Stimulated activated CD8-positive, alpha-beta memory T cell treated with anti-CD3 and anti-CD28 coated beads, Interleukin-12 subunit alpha, Interleukin-12 subunit beta, amount 100 ng/mL, for 1 hour (primary cell): Measurements from ENCODE around the gene HS3ST3A1.

ENCODE experiments used
- DNase-seq: peaks from one replicate; pipeline ENCODE4 v3.0.0-alpha.2; 2020; ENCODE audit warnings: low read depth

Gene HS3ST3A1

GRCh38 chr17:13491916-13492736 is 109.6 kb downstream of the HS3ST3A1 start:
- no peak for DNase-seq

DNA sequence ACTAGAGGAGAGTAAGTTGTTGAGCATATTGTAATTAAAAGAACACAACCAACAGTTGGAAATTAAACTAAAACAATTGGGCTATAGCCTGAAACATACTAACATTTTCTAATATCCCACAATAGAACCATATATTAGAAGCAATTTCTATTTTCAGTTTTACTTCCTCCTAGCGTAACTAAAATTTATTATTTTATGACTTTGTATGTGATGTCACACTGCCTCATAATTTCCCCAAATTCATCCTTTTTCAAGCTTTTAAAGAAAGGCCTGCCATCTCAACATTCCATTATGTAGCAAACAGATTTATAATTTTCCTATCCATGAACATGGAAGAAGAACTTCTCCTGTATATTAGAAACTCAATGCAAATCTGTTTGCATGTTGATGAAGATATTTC is 110.2 kb downstream of the HS3ST3A1 start:
- DNase-seq = no peak

GRCh38 chr17:13490906-13491482 is 110.7 kb downstream of the HS3ST3A1 start:
- DNase-seq = no peak

DNA sequence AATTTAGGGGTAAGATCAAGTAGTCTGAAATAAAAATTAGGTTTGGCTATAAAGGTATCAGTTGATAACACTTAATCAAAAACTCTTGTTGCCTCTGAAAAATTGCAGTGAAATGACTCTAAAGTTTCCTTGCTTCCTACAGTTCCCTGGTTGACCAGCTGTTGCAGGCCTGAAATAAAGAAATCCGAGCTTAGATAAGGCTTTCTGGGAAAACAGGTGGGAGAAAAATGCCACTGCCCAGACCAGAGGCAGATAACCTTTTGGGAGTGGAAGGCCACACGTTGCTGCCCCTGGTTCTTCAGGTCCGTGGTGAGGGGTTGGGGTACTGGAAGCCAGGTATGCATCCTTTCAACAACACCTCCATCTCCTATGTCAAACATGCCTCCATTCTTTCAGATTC is 111.3 kb downstream of the HS3ST3A1 start:
- DNase-seq = no peak

- no peak for DNase-seq
Measured at GRCh38 chr17:13485327-13485726, 116.4 kb downstream of the HS3ST3A1 start.

- no peak for DNase-seq
Measured at GRCh38 chr17:13484020-13484419, 117.7 kb downstream of the HS3ST3A1 start.

- no peak for DNase-seq
Measured at GRCh38 chr17:13480877-13481276, 120.9 kb downstream of the HS3ST3A1 start.

DNA sequence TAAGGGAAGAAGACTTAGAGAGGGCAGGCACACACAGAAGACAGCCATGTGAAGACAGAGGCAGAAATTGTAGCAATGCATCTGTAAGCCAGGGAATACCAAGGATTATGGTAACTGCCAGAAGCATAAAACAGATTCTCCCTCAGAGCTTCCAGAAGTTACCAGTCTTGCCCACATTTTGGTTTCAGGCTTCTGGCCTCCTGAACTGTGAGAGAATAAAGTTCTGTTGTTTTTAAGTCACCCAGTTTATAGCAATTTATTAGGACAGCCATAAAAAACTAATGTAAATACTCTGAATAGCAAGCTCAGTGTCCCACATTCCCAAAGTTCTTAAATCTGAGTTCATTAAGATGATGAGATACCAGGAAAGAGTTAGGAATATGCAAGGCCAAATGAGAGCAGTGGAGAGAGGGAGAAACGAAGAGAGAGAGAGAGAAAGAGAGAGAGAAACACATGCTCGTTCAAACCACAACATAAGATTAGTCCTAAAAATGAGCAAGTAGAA is 123.4 kb downstream of the HS3ST3A1 start:
- no peak for DNase-seq

- DNase-seq = no peak
Measured at GRCh38 chr17:13477180-13477611, 124.5 kb downstream of the HS3ST3A1 start.

GRCh38 chr17:13476720-13477119 is 125.0 kb downstream of the HS3ST3A1 start:
- DNase-seq = no peak

DNA sequence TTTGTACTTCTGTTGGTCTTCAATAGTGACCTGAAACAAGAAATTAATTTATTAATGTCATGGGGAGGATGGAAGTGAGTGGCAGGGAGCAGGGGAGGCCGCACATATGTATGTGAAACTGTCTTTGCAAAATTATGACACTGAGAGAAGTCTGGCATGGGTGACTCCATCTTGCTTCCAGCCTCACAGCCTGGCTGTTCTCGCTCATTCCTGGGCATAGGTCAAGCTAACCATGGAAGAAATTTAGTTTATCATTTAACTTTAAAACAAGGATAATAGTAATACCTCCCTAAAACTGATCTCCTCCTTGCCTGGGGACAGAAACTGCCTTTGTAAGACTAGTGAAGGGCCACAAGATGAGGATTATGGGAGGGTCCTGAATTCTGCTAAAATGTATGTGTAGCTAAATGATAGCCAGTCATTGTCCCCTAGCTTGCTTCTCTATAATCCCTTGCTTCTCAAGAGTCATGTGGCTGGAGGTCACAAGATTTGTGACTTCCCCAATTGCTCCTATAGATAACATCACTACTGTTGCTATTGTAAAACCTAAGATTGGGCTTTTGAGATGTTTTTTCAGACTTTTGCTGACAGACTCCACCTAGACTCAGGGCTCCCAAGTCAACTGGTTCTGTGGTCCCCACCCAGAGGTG is 126.0 kb downstream of the HS3ST3A1 start:
- no peak for DNase-seq

GRCh38 chr17:13474073-13474800 is 127.5 kb downstream of the HS3ST3A1 start:
- DNase-seq = no peak

- DNase-seq = no peak
Measured at GRCh38 chr17:13465678-13466077, 136.1 kb downstream of the HS3ST3A1 start.

- DNase-seq = no peak
Measured at GRCh38 chr17:13462673-13463124, 139.0 kb downstream of the HS3ST3A1 start.

GRCh38 chr17:13462146-13462545 is 139.6 kb downstream of the HS3ST3A1 start:
- no peak for DNase-seq

DNA sequence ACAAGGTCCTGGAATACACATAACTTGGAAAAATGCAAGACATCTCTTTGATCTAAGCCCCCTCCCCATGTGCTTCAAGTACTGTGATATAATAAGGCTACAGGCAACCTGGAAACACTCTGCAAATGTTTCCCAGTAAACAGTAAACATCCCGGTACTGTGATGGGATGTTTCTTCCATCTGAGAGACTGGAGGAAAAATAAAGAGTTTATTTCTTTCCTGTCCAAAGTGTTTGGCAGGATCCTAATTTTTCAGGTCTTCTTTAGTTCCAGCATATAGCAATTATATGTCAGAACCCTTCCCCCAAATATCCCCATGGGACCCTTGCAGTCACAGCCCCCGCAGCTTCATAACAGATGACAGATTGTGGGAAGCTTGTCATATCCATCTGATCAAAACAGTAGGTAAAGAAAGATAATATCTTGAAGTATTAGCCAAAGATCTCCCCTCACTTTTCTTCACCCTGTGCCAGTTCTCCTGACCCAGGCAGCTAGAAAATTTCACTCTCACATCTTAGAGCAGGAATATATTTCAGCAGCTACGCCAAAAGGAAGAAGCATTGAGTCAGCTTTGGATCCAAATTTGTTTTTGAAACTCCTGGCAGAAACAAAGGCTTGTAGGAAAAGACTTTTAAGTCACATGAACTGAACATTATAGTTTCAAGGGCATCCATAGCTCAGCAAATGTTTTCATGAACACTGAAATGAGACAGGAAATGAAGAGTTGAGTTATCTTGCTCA is 141.3 kb downstream of the HS3ST3A1 start:
- DNase-seq = no peak

- no peak for DNase-seq
Measured at GRCh38 chr17:13457783-13458182, 143.9 kb downstream of the HS3ST3A1 start.
